NOMO-1 treated with dmso at 0.1 percent for 144 hours (cell line): Measurements from ENCODE around the gene TM9SF4.
A peak's percentile ranks its signal among the peaks of the same experiment; 100 is the strongest.
"Not testable (repeated sequence)": the region's sequence is repeated elsewhere in the genome, so short reads cannot be mapped to it uniquely, and the experiment has no call there.

ENCODE experiments used
- DNase-seq: peaks from one replicate; lab custom pipeline; 2025; ENCODE audit not compliant: unreplicated experiment; lab: John Stamatoyannopoulos, UW

Gene TM9SF4

DNA sequence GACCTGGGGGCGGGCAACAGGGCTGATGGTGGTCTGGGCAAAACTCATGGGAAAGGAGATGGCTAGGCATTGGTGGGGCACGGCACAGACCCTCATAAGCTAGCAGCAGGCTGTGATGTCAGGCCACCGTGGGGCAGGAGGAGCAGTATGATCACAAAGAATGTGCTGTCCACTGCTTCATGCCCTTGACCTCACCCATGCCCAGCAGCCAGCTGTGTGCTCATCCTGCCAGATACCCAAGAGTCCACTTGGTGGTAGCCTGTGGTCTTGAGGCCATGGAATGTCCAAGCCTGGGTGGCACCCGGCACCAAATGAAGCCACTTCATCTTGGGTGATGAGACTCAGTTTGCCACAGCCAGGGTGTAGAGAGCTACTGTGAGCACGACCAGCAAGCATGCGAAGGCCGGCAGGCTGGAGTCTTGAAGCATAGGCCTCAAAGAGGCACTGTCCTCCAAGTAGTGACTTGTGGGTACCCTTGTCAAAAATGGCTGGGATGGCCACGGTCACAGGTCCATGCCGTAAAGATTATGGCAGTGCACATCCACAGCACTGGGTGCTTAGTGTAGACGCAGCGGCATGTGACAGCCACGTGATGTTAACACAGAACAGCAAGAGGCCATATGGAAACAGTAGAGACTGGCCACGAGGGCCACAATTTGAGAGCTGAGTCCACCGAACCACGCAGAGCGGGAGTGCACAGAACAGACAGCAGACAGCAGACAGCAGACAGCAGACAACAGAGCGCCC is 79.0 kb downstream of the TM9SF4 start:
- DNase-seq = no peak

DNA sequence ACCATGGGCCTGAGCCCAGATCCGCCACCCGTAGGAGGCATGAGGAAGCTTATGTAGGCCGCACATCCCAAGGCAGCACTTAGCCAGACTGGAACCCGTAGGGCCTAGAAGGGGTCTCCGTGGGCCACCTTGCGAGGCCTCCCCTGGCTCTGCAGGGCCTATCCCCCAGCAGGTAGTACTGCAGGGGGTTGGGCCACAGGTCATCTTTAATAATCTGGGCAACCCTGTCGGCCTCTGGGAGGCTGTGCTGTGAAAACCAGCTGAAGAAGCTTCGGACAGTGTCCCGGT is 79.6 kb downstream of the TM9SF4 start:
- DNase-seq = no peak

GRCh38 chr20:32189691-32190615 is 80.4 kb downstream of the TM9SF4 start:
- DNase-seq = no peak

- no peak for DNase-seq
These were observed 81.3 kb downstream of the TM9SF4 start for GRCh38 chr20:32190616-32191415.

- no peak for DNase-seq
These were observed 81.9 kb downstream of the TM9SF4 start for GRCh38 chr20:32191422-32191821.

DNA sequence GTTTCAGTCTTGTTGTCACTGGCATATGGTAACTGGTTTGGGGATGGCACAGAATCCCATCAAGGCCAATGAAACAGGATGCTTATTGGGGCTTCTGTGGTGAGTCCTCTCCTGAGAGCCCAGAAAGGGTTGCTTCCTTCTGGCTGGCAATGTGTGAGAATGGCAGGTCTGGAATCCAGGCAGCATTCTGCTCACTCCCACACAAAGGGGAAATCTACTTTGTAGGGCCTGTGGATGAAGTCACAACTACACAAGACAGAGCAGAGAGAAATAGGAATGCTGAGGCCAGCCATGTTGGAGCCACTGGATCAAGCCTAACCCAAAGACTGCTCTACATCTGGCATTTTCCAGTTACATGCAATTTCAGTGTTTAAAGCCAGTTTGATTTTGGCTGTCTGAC is 82.4 kb downstream of the TM9SF4 start:
- DNase-seq = no peak

DNA sequence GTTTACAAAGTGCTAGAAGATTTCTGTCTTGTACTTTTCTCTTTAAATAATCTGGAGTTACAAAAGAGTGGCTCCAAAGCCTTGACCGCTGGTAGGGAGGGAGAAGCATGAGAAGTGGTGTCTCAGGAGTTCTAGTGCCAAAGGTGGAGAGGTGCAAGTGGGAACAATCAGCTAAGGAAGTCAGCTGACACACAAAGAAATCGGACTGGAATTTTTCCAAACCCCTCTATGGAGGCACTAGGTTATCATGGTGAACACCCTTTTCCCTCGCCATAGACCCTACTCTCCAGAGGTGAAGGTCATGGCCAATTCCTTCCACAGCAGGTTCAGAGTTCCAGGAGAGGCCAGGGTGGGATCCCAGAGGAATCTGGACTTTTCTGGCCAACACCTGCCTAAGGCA is 83.2 kb downstream of the TM9SF4 start:
- DNase-seq = no peak

- DNase-seq = not testable (repeated sequence)
These were observed 83.8 kb downstream of the TM9SF4 start for GRCh38 chr20:32193336-32193735.

GRCh38 chr20:32193996-32194395 is 84.5 kb downstream of the TM9SF4 start:
- no peak for DNase-seq

DNA sequence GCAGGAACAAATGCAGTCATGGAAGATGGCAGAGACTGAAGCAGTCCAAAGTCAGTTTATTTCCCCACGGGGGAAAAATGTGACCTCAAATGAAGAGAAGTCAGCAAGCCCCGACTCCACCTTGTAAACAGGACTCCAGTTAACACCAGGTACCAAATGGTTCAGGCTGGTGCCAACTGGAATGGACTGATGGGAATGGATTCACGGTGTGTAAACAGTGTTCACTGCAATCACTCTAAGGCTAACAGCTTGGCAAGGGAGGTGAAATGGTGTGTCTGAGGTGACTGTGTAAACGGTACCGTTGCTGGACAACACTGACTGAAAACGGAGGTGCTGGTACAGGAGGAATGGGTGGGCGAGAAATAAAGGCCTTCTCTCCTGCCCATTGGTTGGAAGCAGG is 86.1 kb downstream of the TM9SF4 start:
- no peak for DNase-seq

DNA sequence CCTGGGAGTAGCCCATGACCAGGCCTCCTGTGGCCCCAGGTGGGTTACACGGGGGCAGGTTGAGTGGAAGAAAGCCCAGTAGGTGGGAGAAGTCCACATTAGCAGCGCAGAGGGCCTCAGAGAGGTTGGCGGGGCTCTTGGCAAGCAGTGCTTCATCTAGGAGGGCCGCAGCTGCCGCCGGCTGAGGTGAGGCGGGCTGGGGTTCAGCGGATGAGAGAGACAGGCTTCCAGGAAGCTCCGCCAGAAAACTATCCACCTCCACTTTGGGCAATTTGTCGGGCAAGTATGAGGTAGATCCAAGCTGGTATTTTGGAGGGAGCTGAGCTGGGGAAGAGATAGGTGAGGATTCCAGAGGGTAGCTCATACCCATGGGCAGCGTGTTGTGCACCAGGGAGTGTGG is 87.1 kb downstream of the TM9SF4 start:
- DNase-seq = not testable (repeated sequence)

DNA sequence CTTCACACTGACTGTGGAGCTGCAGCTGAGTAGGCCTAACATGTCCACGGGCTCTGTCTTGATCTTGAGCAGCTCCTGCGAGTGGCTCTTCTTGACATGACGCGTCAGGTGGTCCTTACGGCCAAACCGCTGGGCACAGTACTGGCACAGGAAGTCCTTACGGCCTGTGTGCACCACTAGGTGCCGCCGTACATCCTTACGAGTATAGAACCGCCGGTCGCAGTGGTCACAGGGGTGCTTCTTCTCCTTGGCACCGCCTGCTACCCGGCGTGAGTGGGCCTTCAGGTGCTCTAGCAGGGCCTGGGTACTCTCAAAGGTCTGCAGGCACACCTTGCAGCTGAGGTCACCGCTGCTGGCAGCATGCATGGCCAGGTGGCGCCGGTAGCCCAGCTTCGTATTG is 87.6 kb downstream of the TM9SF4 start:
- DNase-seq = not testable (repeated sequence)

DNA sequence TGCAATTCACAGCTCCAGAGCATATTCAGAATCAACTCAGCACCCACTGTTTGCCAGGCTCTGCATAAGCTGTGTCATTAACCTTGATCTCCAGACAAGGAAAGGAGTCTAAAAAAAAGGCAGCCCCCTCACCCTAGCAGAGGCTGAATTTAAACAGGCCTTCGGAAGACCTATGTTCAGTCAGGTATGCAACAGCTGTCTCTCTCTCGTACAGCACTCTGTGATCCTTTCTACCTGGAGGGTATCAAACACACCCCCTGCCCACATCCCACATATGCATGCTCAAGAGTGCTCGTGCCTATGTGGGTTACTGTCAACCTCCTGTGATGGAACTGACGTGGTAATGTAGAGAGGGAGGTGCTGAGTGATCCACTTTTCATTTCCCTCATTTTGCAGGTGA is 89.5 kb downstream of the TM9SF4 start:
- DNase-seq = no peak

- DNase-seq = no peak
These were observed 91.9 kb downstream of the TM9SF4 start for GRCh38 chr20:32201296-32201976.

DNA sequence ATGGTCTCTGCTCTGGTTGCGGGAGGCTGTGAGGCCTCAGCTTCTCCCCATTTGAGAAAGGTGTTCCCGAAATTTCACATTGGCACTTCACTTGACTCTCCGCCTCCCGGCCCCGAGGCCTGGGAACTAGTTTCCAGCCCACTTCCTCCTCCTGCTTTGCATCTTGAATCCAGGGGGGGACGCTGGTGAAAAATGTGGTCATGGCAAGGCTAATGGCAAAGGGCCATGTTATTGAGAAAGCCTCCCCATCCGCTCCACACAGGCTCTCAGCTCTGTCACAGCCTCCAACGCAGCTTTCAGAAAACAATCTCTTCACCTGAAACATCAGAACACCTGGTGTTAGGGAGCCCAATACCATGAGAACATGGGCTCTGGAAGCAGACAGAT is 92.5 kb downstream of the TM9SF4 start:
- DNase-seq = no peak

- no peak for DNase-seq
These were observed 94.1 kb downstream of the TM9SF4 start for GRCh38 chr20:32203356-32204204.

DNA sequence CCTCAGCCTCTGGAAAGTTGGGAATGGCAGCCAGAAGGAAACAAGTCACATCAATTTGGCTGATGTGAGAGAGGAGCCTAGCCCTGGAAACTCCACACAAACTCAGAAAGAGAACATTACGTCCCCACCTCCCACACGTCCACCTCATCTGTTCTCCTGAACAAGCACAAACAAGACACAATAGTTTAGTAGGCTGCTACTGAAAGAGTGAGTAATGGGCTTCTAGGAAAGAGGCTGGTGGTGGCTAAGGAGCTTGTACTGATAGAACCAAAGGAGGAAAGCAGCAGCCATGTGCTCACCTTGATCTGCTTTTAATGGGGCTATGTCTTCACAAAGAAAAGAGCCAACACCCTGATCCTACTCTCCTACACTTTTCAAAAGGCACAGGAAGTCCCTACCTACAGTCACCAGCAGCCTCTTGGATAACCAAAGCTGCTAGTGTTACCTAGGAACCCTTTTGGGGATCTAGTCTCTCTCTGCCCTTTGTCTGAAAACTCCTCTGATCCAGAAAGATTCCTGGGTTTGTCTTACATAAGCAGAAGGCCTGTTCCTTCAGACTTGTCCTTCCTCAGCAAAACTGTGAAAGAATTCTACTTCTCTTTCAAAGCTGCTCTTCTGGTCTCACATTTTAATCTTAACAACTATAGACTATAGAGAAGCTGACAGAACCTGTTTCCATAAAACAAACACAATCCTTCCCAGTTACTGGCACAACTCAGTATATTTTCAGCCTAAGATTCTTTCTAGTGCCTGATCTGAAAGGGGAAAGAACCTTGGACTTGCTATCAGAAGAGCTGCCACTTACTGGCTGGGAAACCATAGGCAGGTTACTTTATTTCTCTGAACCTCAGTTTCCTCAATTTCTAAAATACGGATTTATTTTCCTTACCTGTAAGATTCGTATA is 94.9 kb downstream of the TM9SF4 start:
- no peak for DNase-seq

DNA sequence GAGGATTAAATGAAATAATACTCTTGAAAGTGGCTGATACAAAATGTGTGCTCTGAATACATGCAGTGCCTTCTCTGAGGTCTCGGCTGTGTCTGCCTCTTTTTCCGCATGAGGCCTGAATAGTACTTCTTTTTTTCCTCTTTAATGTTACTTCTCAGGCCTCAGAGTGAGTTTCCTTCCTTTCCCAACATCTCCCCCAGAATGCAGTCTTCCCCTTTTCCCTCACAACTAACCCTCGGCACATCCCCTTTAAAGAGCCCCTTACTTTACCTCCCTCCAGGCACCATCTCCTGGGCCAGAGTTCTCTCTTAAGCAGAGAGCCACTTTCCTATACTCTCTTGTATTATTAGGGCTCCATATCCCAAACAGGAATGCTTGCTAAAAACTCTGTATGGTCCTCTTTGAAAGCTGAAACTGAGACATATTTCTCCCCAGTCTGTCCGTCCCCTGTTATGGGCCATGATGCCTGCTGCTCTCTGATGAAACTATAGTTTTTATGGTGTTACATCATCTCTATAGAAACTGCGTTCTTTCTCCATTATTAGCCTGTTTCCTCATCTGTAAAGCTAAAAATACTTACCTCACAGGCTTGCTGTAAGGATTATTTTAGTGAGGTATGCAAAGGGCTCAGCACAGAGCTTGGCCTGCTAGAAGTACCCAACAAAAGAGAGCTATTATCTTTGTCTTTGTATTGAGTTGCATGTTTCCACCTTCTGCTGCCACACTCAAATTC is 95.8 kb downstream of the TM9SF4 start:
- peak; percentile 60 for DNase-seq
